ENCODE data around the gene SLC24A5.

- no peak for TF ChIP-seq SUZ12 (IDR thresholded peaks at IDR 0.05; ENCODE audit: extremely low read depth, insufficient read depth, insufficient read length)
- TF ChIP-seq YY1 (IDR thresholded peaks at IDR 0.05; ENCODE audit: insufficient read depth, insufficient read length), result no peak
- TF ChIP-seq ZNF274 (IDR thresholded peaks at IDR 0.05; ENCODE audit: low read depth, low read length), result no peak
Measured at GRCh38 chr15:48086133-48086532, 34.7 kb upstream of the SLC24A5 start.

All from NT2/D1 (cell line).